Mesodermal cell (in vitro differentiated cells): ENCODE results near the gene KLC3. TPM values are rescaled to one million over a fixed set of nuclear protein-coding genes. Genes with fewer than 3 reads are reported as not detected.

Source experiments
- H3K27ac ChIP-seq: 2 replicates; pipeline ENCODE4 v1.7.0; 2013; ENCODE audit warnings: mild to moderate bottlenecking, low read depth, low read length, moderate library complexity; ENCODE audit not compliant: severe bottlenecking
- H3K36me3 ChIP-seq: 2 replicates; pipeline ENCODE4 v1.7.1; 2013; ENCODE audit warnings: mild to moderate bottlenecking, low read length, moderate library complexity; ENCODE audit not compliant: control insufficient read depth, insufficient read depth
- H3K4me1 ChIP-seq: one replicate; pipeline ENCODE4 v1.7.1; 2013; ENCODE audit warnings: mild to moderate bottlenecking, low read length; ENCODE audit not compliant: insufficient read depth, control insufficient read depth, poor library complexity, severe bottlenecking
- H3K4me3 ChIP-seq: 2 replicates; pipeline ENCODE4 v1.7.0; 2013; ENCODE audit warnings: low read length, control low read depth, mild to moderate bottlenecking; ENCODE audit not compliant: insufficient read depth, poor library complexity, severe bottlenecking; ENCODE audit errors: extremely low read depth
- H3K9me3 ChIP-seq: 2 replicates; pipeline ENCODE4 v1.7.1; 2013; ENCODE audit warnings: mild to moderate bottlenecking, low read length, moderate library complexity; ENCODE audit not compliant: control insufficient read depth
- WGBS, 2 experiments: methylation state at CpG; one replicate each; pipeline ENCODE4 v1.1.5; 2013; ENCODE audit warnings: missing lambda C conversion rate in 2 of 2; ENCODE audit not compliant: insufficient coverage in 2 of 2; 5-methylcytosine and 5-hydroxymethylcytosine counted together
- polyA plus RNA-seq, 2 experiments: library from polyadenylated mRNA; stranded (reverse); fragments of 50-300 nt; gene quantifications; one replicate each; pipeline ENCODE4 v1.2.3, GENCODE V29; 2013

The KLC3 gene
- 0.70 TPM for polyA plus RNA-seq (2013, experiment 1 of 2)
- 0.76 TPM for polyA plus RNA-seq (2013, experiment 2 of 2)

DNA sequence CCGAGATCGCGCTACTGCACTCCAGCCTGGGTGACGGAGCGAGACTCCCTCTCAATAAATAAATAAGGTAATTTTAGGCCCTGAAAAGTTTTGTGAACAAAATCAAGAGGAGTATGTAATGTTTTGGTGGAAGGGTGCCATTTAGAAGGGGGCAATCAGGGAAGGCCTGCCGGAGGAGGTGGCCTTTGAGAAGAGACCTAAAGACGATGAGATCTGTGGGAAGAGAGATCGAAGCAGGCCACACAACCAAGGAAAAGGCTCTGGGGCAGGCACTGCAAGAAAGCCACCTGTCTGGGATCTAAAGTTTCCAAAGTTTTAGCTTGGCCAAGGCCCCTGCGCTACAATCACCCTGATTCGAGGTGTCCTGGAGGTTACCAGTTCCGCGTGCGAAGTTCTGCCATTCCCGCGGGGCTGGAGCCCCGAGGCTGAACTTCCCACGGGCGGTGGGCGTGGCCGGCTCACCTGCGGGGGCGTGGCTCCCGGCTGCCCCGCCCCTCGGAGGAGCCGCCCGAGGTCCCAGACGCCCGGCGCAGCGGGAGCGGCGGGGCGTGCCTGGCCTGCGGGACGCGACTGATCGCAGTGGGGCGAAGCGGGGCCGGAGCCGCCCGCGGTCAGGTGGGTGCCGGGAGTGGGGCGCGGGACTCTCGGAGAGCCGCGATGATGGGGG is at the start of gene KLC3:
KLC3 (plus strand) TSS at position 519 of the 667 bp plus-strand sequence. CDS start 4,792 bp downstream, outside the sequence.
- Histone ChIP-seq H3K4me1 (no peaks in the 10 kb centered on the region), H3K9me3 (no peaks in the 10 kb centered on the region), H3K36me3 (no peaks in the 10 kb centered on the region), H3K27ac (no peak within 1 kb of the TSS), H3K4me3 (peak within 1 kb of the TSS; percentile 36)
- 9 to 15% methylated on average over 29 to 36 of the region's 50 CpGs for WGBS, 2 experiments

DNA sequence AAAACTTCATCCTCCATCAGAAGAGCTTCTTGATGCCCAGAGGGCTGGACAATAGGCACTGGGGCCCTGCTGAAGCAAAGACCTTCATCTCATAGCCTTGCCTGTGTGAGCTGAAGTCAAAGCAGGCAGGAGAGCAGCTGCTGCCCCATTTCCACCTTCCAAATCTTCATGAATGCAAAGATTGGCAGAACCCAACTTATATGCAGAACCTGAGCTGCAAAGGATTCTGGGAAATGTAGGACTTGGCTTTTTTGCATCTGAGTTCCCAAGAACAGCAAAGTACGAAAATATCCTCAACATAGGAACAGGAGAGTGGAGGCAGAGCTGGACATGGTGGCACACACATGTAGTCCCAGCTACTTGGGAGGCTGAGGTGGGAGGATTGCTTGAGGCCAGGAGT is 48.7 kb upstream of the KLC3 start:
- Histone ChIP-seq H3K4me1 (no peaks in the 10 kb centered on the region), H3K27ac (no peak overlapping the region), H3K4me3 (no peak overlapping the region), H3K9me3 (peaks cover 3% of the 10 kb centered on the region), H3K36me3 (peaks cover 90% of the 10 kb centered on the region)
- 100% methylated on average over 1 of the region's 1 CpG for WGBS, 2 experiments

DNA sequence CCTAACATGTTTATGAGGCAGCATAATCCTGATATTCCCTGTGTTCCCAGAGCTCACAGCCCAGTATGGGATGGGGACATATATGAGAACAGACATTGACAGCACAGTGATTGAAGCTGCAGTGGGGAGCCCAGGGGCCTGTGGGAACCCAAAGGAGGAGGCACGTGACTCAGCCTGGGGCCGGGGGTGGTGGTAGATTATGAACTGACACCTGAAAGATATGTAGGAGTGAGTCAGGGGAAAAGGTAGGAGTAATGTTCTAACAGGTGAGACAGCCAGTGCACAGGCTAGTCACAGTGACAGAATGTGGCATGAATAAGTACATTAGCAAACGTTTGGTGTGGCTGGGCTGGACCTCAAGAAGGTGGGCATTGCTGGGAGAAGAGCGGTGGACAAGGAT is 46.9 kb upstream of the KLC3 start:
- H3K4me3 ChIP-seq = no peak overlapping the region
- H3K9me3 ChIP-seq = peaks cover 3% of the 10 kb centered on the region
- no peak overlapping the region for H3K27ac ChIP-seq
- H3K36me3 ChIP-seq = peaks cover 89% of the 10 kb centered on the region
- no peaks in the 10 kb centered on the region for H3K4me1 ChIP-seq
- WGBS, 2 experiments = 89 to 90% methylated on average over 4 of the region's 4 CpGs

DNA sequence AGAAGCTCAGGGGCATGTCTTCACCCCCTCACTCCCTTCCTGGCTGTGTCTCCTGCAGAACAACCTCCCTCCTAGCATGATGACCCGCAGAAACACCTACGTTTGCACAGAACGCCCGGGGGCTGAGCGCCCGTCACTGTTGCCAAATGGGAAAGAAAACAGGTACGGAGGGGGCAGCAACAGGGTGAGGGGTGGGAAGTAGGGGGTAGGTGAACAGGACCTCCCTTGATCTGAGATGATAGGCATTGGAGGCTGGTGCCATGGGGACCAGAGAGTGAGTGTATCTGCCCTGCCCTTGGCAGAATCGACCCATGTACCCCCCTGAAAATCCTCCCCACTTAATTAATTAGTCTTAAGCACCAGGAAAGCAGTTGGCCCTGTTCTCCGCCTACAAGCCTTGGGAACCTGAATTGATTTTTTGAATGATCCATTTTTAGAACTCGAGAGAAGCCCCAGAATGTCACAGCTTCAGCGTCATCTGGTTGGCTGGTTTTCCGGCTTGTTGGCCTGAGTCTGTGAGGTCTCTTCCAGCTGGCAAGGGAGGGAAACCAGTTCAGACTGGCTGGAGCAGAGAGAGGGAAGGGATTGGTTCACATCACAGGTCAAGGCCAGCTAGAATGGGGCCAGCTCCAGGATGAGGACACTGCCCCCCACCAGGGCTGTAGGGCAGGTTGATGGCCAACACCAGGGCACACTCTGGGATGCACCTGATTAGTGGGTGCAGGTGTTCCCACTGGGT is 46.1 kb upstream of the KLC3 start:
- H3K9me3 ChIP-seq = peaks cover 3% of the 10 kb centered on the region
- peaks cover 93% of the 10 kb centered on the region for H3K36me3 ChIP-seq
- H3K4me3 ChIP-seq = no peak overlapping the region
- WGBS, 2 experiments = 94 to 98% methylated on average over 6 to 8 of the region's 12 CpGs
- H3K27ac ChIP-seq = no peak overlapping the region
- no peaks in the 10 kb centered on the region for H3K4me1 ChIP-seq

DNA sequence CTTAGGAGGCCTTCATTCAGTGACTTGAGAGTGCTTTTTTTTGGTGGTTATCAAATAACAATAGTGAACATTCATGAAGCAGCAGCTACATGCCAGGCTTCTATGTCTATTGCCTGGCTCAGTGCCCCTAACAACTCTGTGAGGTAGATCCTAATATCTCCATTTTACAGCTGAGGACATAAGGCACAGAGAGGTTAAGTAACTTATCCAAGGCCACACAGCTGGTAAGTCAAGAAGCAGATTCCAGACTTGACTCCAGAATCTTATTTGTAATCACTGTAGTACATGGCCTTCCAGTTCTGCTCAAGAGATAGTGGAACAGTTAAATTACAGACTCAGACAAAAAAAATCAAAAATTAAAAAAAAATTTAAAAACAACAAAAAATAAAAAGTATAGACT is 44.7 kb upstream of the KLC3 start:
- no peaks in the 10 kb centered on the region for H3K4me1 ChIP-seq
- no peak overlapping the region for H3K4me3 ChIP-seq
- peaks cover 3% of the 10 kb centered on the region for H3K9me3 ChIP-seq
- no peak overlapping the region for H3K27ac ChIP-seq
- peaks cover 96% of the 10 kb centered on the region for H3K36me3 ChIP-seq

DNA sequence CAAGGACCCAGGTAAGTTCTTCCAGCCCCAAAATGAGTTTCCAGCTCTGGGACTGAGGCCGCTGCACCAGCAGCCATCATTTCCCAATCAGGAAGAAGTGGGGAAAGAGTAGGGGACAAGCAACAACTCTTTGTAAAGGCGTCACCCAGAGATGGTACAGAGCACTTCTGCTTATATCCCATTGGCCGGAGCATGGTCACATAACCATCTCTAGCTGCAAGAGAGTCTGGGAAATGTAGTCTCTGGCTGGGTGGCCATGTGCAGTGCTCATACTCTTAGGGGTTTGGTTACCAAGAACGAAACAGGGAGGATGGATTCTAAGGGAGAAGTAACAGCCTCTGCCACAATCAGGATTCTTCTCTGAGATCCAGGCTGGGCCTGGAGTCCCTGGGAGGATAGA is 44.2 kb upstream of the KLC3 start:
- Histone ChIP-seq H3K27ac (no peak overlapping the region), H3K9me3 (peaks cover 3% of the 10 kb centered on the region), H3K4me3 (no peak overlapping the region), H3K36me3 (peaks cover 96% of the 10 kb centered on the region), H3K4me1 (no peaks in the 10 kb centered on the region)
- 97 to 100% methylated on average over 2 to 3 of the region's 4 CpGs for WGBS, 2 experiments

DNA sequence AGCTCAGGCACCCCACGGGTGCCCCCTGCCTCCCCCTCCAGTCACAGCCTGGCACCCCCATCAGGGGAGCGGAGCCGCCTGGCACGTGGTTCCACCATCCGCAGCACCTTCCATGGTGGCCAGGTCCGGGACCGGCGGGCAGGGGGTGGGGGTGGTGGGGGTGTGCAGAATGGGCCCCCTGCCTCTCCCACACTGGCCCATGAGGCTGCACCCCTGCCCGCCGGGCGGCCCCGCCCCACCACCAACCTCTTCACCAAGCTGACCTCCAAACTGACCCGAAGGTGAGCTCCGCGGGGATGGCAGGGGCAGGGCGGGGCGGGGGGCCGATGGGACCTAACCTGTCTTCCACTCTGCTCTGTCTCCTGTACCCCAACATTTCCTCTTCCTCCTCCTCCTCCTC is 42.9 kb upstream of the KLC3 start:
- peaks cover 3% of the 10 kb centered on the region for H3K9me3 ChIP-seq
- WGBS, 2 experiments = 96 to 100% methylated on average over 3 to 7 of the region's 18 CpGs
- no peak overlapping the region for H3K27ac ChIP-seq
- peaks cover 91% of the 10 kb centered on the region for H3K36me3 ChIP-seq
- H3K4me1 ChIP-seq = no peaks in the 10 kb centered on the region
- no peak overlapping the region for H3K4me3 ChIP-seq

DNA sequence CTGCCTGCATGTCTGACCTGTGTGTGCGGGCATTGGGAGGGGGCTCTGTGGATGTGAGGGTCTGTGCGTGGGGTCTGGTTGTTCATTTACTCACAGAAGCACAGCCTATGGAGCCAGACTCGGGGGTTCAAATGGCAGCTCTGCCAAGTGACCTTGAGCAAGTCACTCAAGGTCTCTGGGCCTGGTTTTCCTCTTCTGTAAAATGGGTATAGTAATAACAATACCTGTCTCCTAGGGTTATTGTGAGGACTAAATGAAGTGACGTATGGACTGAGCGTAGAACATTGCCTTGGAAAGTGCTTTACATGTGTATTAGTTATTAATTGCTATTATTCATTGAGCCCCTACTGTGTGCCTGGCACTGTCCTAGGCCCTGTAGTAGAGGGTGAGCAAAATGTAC is 42.3 kb upstream of the KLC3 start:
- Histone ChIP-seq H3K27ac (no peak overlapping the region), H3K4me1 (no peaks in the 10 kb centered on the region), H3K9me3 (peaks cover 3% of the 10 kb centered on the region), H3K4me3 (no peak overlapping the region), H3K36me3 (peaks cover 92% of the 10 kb centered on the region)
- 89 to 96% methylated on average over 3 to 4 of the region's 5 CpGs for WGBS, 2 experiments

DNA sequence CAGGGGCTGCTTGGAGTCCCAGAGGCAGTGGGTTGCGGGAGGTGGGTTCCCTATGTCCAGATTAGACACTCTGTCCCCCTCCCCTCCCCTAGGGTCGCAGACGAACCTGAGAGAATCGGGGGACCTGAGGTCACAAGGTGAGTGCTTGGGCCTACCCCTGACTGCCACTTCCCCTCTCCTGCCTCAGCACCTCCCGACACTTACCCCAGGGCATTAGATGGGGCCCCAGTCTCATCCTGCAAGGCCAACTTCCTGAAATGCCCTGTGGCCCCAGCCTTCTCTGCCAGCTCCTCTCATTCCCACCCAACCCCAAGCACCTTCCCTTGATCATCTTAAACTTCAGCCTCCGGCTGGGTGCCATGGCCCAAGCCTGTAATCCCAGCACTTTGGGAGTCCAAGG is 40.8 kb upstream of the KLC3 start:
- H3K36me3 ChIP-seq = peaks cover 80% of the 10 kb centered on the region
- no peak overlapping the region for H3K4me3 ChIP-seq
- 96 to 100% methylated on average over 1 to 5 of the region's 6 CpGs for WGBS, 2 experiments
- H3K4me1 ChIP-seq = no peaks in the 10 kb centered on the region
- H3K9me3 ChIP-seq = peaks cover 3% of the 10 kb centered on the region
- no peak overlapping the region for H3K27ac ChIP-seq

DNA sequence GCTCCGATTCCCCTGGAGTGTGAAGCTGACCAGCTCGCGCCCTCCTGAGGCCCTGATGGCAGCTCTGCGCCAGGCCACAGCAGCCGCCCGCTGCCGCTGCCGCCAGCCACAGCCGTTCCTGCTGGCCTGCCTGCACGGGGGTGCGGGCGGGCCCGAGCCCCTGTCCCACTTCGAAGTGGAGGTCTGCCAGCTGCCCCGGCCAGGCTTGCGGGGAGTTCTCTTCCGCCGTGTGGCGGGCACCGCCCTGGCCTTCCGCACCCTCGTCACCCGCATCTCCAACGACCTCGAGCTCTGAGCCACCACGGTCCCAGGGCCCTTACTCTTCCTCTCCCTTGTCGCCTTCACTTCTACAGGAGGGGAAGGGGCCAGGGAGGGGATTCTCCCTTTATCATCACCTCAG is 38.1 kb upstream of the KLC3 start:
- no peak overlapping the region for H3K4me3 ChIP-seq
- peaks cover 53% of the 10 kb centered on the region for H3K36me3 ChIP-seq
- no peaks in the 10 kb centered on the region for H3K9me3 ChIP-seq
- 93 to 97% methylated on average over 15 to 21 of the region's 27 CpGs for WGBS, 2 experiments
- H3K27ac ChIP-seq = no peak overlapping the region
- no peaks in the 10 kb centered on the region for H3K4me1 ChIP-seq
